ENCODE measurements around the gene CASTOR1.

The CASTOR1 gene

GRCh38 chr22:30241576-30242371 lies 47.5 kb downstream of the CASTOR1 start:
- no peak for DNase-seq

- no peak for DNase-seq
Observed at GRCh38 chr22:30240541-30241417, 48.5 kb downstream of the CASTOR1 start.

- no peak for DNase-seq
Observed at GRCh38 chr22:30239488-30240405, 49.6 kb downstream of the CASTOR1 start.

- DNase-seq = no peak
Observed at GRCh38 chr22:30238661-30239487, 50.4 kb downstream of the CASTOR1 start.

GRCh38 chr22:30238136-30238535 lies 51.2 kb downstream of the CASTOR1 start:
- DNase-seq = no peak

GRCh38 chr22:30236875-30237274 lies 52.4 kb downstream of the CASTOR1 start:
- no peak for DNase-seq

- no peak for DNase-seq
Observed at GRCh38 chr22:30235687-30236170, 53.6 kb downstream of the CASTOR1 start.
